OCI-LY3 (cell line): Measurements from ENCODE around the gene UBLCP1.

Experiments
- CTCF ChIP-seq: fragments of 200-600, 300-600 bp; sonication (generic); IDR thresholded peaks from 2 replicates; pipeline ENCODE4 v1.5.1; 2014; ENCODE audit warnings: antibody characterized with exemption, low read length, low read depth
- EZH2phosphoT487 ChIP-seq: fragments of 200-600 bp; shearing (Covaris generic); IDR thresholded peaks from 2 replicates; pipeline ENCODE4 v1.6.1; 2018; ENCODE audit warnings: antibody characterized with exemption, mixed run types, low read depth

- TF ChIP-seq CTCF (no peak), EZH2phosphoT487 (no peak)
Observed at GRCh38 chr5:159257629-159258283, 5.3 kb upstream of the UBLCP1 start.
